ENCODE results near the gene NEU3. TPM values are rescaled to one million over a fixed set of nuclear protein-coding genes. Genes with fewer than 3 reads are reported as not detected.

Gene NEU3
- total and polyA plus RNA-seq, 2 donors (not counting 1 experiment from before 2014, with no cell fraction given): 17.0 to 17.4 TPM

DNA sequence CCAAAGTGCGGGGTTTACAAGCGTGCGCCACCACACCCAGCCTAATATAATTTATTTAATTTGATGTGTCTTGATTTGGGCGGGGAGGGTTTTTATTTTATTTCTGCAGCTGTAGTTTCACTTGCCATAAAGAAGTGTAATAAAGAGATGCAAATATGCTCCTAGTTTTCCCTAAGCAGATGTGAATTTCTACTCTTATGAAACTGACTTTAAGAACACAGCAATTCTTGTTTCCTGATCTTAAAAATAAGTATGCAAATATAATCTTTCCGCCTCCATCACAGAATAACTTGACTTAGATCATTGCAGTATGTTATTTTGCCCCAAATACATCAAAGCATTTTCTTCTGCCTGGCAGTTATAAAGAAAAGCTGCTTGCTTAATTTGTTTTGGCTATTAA, 35.3 kb upstream of the NEU3 start:
- peaks cover 59 to 66% of the 10 kb centered on the region in 2 donors for H3K4me1 ChIP-seq (ENCODE audit: control insufficient read depth in 2 of 2, insufficient read depth in 2 of 2, low read length in 2 of 2)
- peaks cover 83% of the 10 kb centered on the region for H3K4me1 Mint-ChIP-seq
- peak overlapping the region in 3 of 5 experiments; percentile 6 to 60 (median 7) for H3K4me3 ChIP-seq (ENCODE audit: control extremely low read depth in 1 of 5, extremely low read depth in 1 of 5, insufficient read depth in 1 of 5, low read depth in 2 of 5, low read length in 4 of 5)
- H3K4me2 ChIP-seq (replicated peaks; ENCODE audit: low read depth, low read length, poor library complexity, severe bottlenecking): peak overlapping the region; percentile 82
- peaks cover 6 to 19% of the 10 kb centered on the region in 2 experiments for H3K36me3 ChIP-seq (replicated peaks in 1 of 2; ENCODE audit: control extremely low read depth in 1 of 2, control insufficient read depth in 1 of 2, extremely low read depth in 1 of 2, insufficient read depth in 2 of 2, low read length in 1 of 2)
- no peak for ATAC-seq (ENCODE audit: low read depth)
- H3K9me3 Mint-ChIP-seq (ENCODE audit: insufficient read depth): no peaks in the 10 kb centered on the region
- H3K79me2 ChIP-seq (ENCODE audit: control insufficient read depth, insufficient read depth, low read length): peaks cover 100% of the 10 kb centered on the region
- H3K27ac Mint-ChIP-seq: peak overlapping the region; percentile 82
- POLR2A ChIA-PET: no interaction called here
- intact Hi-C loops (cut with micrococcal nuclease): no loop called here
- H2AFZ ChIP-seq (ENCODE audit: insufficient read depth, low read depth, low read length, poor library complexity, severe bottlenecking): no peak overlapping the region
- peak overlapping the region; percentile 85 to 95 for H3K27ac ChIP-seq (ENCODE audit: low read length in 2 of 2)
- WGBS (ENCODE audit: insufficient coverage): no CpG with 5 or more reads among the region's 5 CpGs
- peak; percentile 36 for DNase-seq
- peaks cover 18% of the 10 kb centered on the region for H4K20me1 ChIP-seq (ENCODE audit: control insufficient read depth, insufficient read depth, low read length, poor library complexity, severe bottlenecking)
- H3K27me3 Mint-ChIP-seq: no peaks in the 10 kb centered on the region
- peak overlapping the region; percentile 54 for H3K9ac ChIP-seq (ENCODE audit: low read length)
- no peaks in the 10 kb centered on the region for H3K9me3 ChIP-seq (ENCODE audit: control extremely low read depth in 1 of 3, control insufficient read depth in 2 of 3, insufficient read depth in 1 of 3, low read length in 2 of 3)
- TF ChIP-seq, protein P1, sequence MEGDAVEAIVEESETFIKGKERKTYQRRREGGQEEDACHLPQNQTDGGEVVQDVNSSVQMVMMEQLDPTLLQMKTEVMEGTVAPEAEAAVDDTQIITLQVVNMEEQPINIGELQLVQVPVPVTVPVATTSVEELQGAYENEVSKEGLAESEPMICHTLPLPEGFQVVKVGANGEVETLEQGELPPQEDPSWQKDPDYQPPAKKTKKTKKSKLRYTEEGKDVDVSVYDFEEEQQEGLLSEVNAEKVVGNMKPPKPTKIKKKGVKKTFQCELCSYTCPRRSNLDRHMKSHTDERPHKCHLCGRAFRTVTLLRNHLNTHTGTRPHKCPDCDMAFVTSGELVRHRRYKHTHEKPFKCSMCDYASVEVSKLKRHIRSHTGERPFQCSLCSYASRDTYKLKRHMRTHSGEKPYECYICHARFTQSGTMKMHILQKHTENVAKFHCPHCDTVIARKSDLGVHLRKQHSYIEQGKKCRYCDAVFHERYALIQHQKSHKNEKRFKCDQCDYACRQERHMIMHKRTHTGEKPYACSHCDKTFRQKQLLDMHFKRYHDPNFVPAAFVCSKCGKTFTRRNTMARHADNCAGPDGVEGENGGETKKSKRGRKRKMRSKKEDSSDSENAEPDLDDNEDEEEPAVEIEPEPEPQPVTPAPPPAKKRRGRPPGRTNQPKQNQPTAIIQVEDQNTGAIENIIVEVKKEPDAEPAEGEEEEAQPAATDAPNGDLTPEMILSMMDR (IDR thresholded peaks at IDR 0.05): no peak
- no peak for TF ChIP-seq EZH2 (IDR thresholded peaks at IDR 0.05; ENCODE audit: borderline replicate concordance, insufficient read depth, low read depth, low read length, poor library complexity, severe bottlenecking)
- H3K4me3 Mint-ChIP-seq: peak overlapping the region; percentile 76
- CTCF ChIA-PET: no interaction called here
- no peaks in the 10 kb centered on the region for H3K27me3 ChIP-seq (replicated peaks in 1 of 4; ENCODE audit: control extremely low read depth in 1 of 4, control insufficient read depth in 3 of 4, insufficient read depth in 4 of 4, low read length in 3 of 4)

DNA sequence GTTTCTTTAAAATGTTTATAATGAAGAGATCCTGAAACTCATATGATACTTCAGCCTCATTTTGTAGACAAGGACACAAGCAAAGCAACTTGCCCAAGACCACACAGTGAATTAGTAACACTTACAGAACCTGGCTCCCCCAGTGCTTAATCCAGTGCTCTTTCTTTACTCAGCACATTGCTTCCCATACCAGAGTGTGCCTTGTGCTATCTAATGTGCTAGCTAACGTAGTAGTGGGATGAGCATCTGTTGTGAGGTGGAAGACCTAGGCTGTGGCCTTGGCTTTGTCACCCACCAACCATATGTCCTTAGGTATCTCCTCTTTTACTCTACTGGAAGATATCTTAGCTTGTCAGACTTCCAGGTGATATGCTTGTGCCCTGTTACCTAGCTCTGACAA, 34.5 kb upstream of the NEU3 start:
- Histone ChIP-seq H3K4me2 (replicated peaks; ENCODE audit: low read depth, low read length, poor library complexity, severe bottlenecking) (peak overlapping the region; percentile 82), H3K9ac (ENCODE audit: low read length) (peak overlapping the region; percentile 54), H3K4me1 (ENCODE audit: control insufficient read depth in 2 of 2, insufficient read depth in 2 of 2, low read length in 2 of 2) (peaks cover 59 to 70% of the 10 kb centered on the region in 2 donors), H3K79me2 (ENCODE audit: control insufficient read depth, insufficient read depth, low read length) (peaks cover 100% of the 10 kb centered on the region), H3K27ac (ENCODE audit: low read length in 2 of 2) (peak overlapping the region; percentile 59 to 95), H3K4me3 (ENCODE audit: control extremely low read depth in 1 of 5, extremely low read depth in 1 of 5, insufficient read depth in 1 of 5, low read depth in 2 of 5, low read length in 4 of 5) (peak overlapping the region in 1 of 5 experiments; percentile 60), H3K9me3 (ENCODE audit: control extremely low read depth in 1 of 3, control insufficient read depth in 2 of 3, insufficient read depth in 1 of 3, low read length in 2 of 3) (no peaks in the 10 kb centered on the region), H4K20me1 (ENCODE audit: control insufficient read depth, insufficient read depth, low read length, poor library complexity, severe bottlenecking) (peaks cover 25% of the 10 kb centered on the region), H2AFZ (ENCODE audit: insufficient read depth, low read depth, low read length, poor library complexity, severe bottlenecking) (no peak overlapping the region), H3K36me3 (replicated peaks in 1 of 2; ENCODE audit: control extremely low read depth in 1 of 2, control insufficient read depth in 1 of 2, extremely low read depth in 1 of 2, insufficient read depth in 2 of 2, low read length in 1 of 2) (peaks cover 8 to 25% of the 10 kb centered on the region in 2 experiments), H3K27me3 (replicated peaks in 1 of 4; ENCODE audit: control extremely low read depth in 1 of 4, control insufficient read depth in 3 of 4, insufficient read depth in 4 of 4, low read length in 3 of 4) (no peaks in the 10 kb centered on the region)
- H3K27ac Mint-ChIP-seq: peak overlapping the region; percentile 86
- CTCF ChIA-PET: no interaction called here
- H3K27me3 Mint-ChIP-seq: no peaks in the 10 kb centered on the region
- no CpG with 5 or more reads among the region's 1 CpG for WGBS (ENCODE audit: insufficient coverage)
- peaks cover 84% of the 10 kb centered on the region for H3K4me1 Mint-ChIP-seq
- no peak for ATAC-seq (ENCODE audit: low read depth)
- TF ChIP-seq, protein P1 (IDR thresholded peaks at IDR 0.05): no peak
- TF ChIP-seq EZH2 (IDR thresholded peaks at IDR 0.05; ENCODE audit: borderline replicate concordance, insufficient read depth, low read depth, low read length, poor library complexity, severe bottlenecking): no peak
- no peaks in the 10 kb centered on the region for H3K9me3 Mint-ChIP-seq (ENCODE audit: insufficient read depth)
- H3K4me3 Mint-ChIP-seq: peak overlapping the region; percentile 51
- DNase-seq: no peak
- POLR2A ChIA-PET: no interaction called here
- intact Hi-C loops (cut with micrococcal nuclease): no loop called here

Data from B cell (primary cell).